ENCODE data around the gene GPN3.
"Not testable (repeated sequence)": the region's sequence is repeated elsewhere in the genome, so short reads cannot be mapped to it uniquely, and the experiment has no call there.

GPN3 gene

DNA sequence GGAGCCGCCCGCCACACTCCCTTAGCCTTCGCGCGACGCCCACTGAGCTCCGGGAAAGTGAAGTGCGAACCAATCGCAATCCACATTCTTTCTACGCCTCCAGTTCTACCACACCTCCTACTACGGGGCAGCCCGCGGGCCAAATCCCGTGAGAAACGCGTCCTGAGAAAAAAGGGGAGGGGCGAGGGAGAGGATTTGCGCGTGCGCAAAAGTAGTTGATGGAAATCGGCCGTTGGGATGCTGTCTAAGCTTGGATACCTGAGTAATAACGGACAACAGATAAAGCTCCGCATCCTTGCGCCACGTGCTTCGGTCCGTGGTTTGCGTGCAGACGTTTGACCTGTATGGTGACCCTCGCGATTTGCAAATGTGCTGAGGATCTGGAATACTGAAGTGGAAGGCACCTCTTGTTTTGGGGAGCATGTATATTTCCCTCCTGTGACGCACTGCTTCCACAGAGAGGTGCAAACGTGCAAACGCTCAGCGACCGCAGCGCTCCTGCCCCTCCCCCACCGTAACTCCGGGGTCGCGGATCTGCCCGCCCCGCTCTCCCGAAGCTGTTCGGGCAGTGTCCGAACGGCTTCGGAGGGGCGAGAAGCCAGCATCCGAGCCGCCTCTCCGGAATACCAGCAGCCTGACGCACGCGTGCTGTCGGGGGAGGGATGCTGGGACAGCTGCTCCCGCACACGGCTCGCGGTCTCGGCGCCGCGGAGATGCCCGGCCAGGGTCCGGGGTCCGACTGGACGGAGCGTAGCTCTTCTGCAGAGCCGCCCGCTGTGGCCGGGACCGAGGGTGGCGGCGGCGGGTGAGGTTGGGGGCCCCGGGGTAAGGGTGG lies at the start of gene GPN3, which contains the start of gene FAM216A:
Gene GPN3, minus strand, starts transcription at position 44 of the 835 bp plus-strand sequence. CDS start 54 bp downstream, outside the sequence.
Gene FAM216A, plus strand, starts transcription at position 632 of the 835 bp plus-strand sequence. Its CDS starts 31 bp downstream, at position 663.
- peak; percentile 94 for DNase-seq

DNA sequence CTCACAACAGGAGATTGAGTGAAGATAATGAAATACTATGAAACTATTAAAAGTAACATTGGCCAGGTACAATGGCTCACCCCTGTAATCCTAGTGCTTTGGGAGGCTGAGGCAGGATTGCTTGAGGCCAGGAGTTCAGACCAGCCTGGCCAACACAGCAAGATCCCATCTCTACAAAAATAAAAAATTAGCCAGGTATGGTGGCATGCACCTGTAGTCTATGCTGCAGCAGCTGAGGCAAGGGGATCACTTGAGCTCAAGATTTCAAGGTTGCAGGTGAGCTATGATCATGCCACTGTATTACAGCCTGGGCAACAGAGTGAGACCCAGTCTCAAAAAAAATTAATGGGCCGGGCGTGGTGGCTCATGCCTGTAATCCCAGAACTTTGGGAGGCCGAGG lies 48.9 kb upstream of the GPN3 start:
- no peak for DNase-seq

DNA sequence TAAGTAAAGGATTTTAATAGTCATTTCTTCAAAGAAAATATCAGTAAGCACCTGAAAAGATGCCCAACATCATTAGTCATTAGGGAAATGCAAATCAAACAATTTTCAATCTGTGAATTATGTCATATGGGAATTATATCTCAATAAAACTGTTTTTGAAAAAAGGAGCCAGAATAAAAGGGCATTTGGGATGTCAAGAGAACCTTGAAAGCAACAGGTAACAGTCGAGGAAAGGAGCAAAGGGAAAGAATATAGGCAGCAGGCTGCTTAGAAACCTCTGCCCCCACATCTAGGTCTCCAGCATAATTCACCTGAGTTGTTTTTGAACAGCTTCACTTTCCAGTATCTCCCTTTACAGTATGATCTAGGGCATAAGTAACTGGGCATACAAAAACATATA lies 46.3 kb upstream of the GPN3 start:
- no peak for DNase-seq

DNA sequence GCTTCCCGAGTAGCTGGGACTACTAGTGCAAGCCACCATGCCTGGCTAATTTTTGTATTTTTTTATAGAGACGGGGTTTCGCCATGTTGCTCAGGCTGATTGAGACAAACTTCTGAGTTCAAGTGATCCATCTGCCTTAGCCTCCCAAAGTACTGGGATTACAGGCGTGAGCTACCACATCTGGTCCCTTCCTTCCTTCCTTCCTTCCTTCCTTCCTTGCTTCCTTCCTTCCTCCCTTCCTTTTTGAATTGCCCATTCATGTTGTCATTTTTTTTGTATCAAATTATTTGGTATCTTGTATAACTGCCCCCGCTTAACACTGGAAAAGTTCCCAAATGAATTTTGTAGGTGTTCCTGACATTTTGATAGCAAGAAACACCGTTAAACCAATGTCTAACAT lies 45.8 kb upstream of the GPN3 start:
- DNase-seq = no peak

DNA sequence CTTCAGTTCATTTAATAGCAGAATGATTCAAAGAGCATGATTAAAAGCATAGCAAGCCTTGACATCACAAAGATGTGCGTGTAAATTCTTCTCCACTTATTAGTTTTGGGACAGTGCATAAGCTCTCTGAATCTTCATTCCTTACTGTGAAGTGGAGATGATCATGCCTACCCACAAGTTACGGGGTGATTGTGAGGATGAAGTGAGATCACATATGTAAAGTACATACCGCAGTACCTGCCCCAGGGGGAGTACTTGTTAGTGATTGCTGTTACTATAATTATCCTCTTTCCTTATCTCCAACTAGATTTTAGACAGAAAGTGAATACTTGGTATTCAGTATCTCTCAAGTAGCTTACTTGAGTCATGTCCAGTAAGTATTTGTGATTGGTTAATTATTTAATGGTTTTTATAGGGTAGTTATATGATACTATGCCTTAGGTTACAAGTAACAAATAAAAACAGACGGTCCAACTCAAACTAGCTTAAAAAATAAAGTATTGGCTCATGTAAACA lies 40.1 kb upstream of the GPN3 start:
- no peak for DNase-seq

DNA sequence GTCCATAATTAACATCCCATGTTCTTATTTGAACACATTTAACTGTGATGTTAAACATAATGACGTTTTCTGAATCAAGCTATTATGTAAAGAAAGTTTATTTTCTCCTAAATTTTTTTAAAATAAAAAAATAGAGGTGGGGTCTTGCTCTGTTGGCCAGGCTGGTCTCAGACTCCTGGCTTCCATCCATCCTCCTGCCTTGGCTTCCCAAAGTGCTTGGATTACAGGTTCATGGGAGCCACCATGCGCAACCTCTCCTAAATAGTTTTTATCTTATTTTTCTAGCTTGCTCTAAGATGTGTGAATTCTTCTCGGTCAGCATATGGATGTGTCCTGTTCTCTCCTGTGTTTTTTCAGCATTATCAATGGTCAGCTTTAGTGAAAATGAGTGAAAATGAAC lies 37.3 kb upstream of the GPN3 start:
- no peak for DNase-seq

DNA sequence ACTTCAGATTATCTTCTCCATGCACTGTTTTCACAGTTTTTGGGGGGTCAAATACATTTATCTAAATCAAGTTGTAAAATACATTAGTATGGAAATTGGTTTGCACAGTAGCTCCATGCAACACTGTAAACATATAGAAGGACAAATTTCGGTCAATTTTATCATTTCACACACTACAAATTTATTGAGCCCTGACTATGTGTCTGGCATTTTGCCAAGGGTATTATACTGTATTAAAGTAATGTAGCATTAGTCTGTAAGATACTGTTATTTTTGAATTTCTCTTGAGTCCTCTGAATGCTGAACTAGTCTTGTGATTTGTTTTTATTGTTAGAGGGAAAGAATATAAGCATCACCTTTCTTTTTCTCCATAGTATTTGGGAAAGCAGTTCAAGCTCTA lies 35.4 kb upstream of the GPN3 start:
- DNase-seq = no peak

DNA sequence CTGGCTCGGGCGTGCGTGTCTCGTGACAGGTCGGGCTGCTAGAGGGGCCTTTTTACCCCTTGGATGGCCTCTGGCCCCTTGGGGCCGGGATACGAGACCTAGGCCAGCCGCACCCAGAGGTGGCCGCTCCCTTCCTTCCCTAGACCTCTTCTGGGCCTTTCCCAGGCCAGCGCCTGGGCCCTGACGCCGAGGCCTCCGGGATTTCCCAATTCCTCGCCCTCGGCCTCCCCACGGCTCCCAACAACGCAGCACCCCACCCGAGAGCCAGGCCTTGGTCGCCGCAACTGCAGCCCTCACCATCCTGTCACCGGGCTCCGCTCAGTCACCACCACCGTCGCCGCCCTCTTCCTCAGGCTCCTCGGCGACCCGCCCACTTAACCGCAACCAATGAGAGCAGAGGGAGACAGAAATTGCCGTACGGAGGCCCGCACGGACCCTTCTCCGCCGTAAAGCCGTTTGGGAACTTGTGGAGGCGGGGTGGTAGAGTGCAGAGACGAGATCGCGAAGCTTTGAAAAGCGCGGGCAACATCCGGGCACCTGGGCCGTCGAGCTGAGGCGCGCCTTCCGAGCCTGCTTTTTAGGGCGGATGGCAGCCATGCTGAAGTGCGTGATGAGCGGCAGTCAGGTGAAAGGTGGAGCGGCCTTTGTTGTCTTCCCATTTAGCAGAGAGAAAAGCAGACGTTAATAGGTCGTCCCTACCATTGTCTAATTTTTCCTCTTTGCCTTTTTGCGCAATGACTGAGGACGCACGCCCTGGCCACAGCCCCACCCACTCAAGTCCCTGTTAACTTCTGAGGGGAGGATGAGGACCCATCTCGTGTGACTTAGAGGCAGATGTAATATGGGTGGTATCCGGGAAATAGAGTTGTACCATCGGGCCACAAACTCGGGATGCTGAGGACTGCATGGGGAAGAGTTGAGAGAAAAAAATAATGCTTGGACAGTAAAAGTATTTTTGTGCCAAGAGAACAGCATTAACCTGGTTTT lies 34.0 kb upstream of the GPN3 start, which contains the start of the genes RAD9B and VPS29:
Gene RAD9B, plus strand, starts transcription at position 580 of the 987 bp plus-strand sequence. Its CDS starts 7 bp downstream, at position 587.
Gene VPS29, minus strand, starts transcription at position 360 of the 987 bp plus-strand sequence. Its CDS starts 60 bp downstream, at position 300.
- peak; percentile 99 for DNase-seq

DNA sequence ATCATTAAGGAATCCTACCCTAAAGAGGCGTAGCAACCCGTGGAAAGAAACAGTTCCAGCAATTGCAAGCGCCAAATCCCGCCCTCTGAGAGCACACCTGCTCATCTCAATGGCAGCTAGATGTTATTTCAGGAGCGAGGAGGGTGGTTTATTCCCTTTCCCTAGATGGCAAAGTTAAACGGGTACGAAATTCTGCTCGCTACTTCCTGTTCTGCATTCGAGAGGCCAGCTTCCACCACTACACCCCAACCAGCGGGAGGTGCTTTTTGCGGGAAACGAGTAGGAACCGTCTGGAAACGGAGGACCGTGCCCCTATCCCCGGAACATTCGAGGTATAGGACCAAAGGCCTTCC lies 33.3 kb upstream of the GPN3 start:
- DNase-seq = peak; percentile 24

DNA sequence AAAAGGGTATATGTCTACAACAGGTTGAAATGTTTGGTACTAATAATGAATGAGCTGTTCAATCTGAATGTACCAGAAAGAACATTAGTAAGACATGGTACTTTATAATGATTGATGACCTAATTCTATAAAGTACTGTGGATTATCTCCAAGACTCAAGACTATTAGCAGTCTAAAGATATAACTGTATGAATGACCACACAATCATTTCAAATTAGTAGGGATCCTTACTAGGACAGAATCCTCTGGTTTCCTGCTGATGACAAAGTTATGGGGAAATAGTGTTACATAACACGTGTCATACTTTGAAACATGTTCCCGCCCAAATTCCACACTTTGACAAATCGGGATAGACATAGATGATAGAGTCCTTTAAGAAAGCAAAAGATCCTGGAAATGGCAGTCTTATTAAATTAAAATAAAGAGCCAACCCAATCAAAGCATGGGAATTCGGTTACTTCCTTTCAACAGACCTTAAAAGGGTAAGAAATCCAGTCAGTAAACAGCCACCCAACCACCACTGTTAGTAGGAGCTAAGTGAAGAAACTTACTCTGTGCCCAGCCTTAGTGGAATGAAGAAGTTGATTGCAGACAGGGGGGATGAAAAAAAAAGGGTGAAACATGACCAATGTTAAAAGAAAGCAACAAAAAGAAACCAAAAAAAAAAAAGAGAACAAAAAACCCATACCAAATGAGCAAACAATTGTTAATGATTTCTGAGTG lies 31.1 kb upstream of the GPN3 start:
- no peak for DNase-seq

DNA sequence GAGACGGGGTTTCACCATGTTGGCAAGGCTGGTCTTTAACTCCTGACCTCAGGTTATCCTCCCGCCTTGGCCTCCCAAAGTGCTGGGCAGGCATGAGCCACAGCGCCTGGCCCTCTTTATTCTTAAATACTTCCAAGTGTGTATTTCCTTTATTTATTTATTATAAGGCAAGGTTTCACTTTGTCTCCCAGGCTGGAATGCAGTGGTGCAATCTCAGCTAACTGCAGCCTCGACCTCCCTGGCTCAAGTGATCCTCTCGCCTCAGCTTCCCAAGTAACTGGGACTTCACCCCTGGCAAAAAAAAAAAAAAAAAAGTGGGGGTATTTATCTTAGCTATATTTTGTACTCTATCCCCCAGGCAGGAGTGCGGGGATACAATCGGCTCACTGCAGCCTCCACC lies 7.4 kb upstream of the GPN3 start:
- no peak for DNase-seq

DNA sequence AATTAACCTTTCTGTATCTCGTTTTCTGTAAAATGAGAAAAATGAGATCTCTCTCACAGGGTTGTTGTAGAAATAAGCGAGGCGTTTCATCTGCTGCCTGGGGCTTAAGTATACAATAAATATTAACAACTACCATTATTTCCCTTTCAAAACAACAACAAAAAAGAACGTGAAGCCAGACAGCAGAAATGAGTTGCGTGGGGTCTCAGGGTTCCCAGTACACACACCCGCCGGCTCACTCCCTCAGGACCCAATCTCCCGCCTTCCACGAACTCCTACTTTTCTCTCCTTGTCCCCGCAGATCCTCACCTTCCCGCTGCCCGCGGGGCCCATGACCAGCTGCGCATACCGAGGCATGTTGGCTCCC lies 227 bp downstream of the GPN3 start:
- DNase-seq = no peak

DNA sequence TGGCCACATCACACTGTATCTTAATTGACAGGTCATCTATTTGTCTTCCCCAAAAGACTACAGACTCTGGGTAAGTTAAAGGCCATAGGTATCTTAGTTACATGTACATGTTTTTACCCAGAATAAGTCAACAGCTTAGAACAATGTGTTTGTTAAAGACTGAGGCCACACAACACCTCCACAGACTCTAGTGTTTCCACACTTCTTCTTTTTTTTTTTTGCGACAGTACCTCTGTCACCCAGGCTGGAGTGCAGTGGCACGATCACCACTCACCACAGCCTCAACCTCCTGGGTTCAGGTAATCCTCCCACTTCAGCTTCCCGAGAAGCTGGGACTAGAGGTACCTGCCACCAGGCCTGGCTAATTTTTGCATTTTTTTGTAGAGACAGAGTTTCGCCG lies 1.3 kb downstream of the GPN3 start:
- no peak for DNase-seq

DNA sequence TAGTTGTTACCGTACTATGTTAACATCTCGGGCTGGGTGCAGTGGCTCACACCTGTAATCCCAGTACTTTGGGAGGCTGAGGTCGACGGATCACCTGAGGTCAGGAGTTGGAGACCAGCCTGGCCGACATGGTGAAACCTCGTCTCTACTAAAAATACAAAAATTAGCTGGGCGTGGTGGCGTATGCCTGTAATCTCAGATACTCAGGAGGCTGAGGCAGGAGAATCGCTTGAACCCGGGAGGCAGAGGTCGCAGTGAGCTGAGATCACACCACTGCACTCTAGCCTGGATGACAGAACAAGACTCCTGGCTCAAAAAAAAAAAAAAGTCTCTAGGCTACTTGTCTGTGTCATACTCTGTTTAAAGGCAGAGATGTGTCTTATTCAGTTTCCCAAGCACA lies 2.3 kb downstream of the GPN3 start:
- DNase-seq = not testable (repeated sequence)

DNA sequence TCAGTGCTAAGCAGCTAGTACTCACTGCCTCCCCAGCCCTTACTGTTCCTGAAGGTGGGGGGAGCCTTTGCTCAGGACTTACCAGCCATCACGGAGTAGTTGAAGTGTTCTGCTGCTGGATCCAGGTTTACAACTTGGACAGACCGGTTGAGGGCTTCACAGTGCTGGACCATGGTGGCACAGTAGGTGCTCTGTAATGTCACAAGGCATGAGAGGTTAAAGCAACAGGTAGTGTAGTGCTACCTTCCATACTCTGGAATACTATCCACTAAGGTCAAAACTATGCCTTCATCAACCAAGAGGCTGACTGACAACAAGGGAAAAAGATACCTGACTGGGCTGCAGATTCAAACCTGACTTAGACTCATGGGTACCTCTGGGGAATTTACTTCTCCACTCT lies 3.0 kb downstream of the GPN3 start:
- DNase-seq = no peak

DNA sequence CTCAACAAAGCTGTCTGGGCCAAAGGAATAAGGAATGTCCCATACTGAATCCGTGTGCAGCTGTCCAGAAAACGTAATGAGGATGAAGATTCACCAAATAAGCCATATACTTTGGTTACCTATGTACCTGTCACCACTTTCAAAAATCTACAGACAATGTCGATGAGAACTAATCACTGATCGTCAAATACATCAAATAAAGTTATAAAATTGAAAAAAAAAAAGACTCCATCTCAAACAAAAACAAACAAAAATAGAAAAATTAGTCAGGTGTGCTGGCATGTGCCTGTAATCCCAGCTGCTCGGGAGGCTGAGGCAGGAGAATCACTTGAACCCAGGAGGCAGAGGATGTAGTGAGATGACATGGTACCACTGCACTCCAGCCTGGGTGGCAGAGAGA lies 6.9 kb downstream of the GPN3 start:
- DNase-seq = not testable (repeated sequence)

DNA sequence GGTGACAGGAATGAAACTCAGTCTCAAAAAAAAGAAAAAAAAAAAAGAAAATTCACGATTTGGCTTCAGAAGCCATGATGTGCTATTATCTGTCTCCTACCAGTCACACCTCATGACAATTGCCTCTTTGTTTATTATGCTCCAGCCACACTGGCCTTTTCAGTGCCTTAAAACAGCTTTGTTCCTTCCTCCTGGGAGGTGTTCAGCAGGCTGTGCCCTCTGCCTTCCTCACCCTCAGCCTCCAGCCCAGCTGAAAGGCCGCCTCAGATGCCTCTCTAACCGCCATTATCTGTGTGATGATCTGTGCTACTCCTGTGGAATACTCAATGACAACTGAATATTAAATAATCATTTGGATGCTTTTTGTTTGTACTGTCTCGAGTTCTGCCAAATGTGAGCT lies 9.3 kb downstream of the GPN3 start:
- no peak for DNase-seq

DNA sequence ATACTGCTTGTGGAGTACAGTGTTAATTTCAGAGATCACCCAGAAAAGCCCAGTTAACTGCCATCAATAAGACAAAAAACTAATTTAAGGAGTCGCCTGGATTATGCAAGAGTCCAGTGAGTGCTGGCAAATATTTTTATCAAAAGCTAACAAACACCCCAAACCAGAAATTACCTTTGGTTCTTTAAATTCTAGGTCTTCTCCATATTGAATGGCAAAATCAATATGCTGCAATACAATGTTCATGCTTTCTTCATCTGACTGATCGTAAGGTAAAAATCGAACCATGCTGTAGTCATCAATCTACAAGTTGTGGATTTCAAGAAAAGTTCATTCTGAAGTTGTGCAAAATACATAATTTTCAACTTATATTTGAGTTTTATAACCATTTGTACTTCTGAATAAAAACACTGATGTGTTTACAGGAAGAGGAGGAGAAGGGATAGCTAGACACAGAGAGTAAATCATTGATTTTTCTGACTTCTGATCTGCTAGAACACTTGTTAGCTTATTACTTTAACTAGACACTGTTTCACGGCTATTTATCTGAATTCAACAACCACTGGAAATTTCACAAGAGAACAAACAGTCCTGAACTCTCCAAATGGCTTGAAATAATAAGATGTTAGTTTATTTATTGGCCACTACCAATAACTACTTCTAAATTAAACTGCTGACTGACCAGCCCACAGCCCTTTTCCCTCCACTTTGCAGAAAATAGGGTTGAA lies 14.3 kb downstream of the GPN3 start:
- DNase-seq = no peak

DNA sequence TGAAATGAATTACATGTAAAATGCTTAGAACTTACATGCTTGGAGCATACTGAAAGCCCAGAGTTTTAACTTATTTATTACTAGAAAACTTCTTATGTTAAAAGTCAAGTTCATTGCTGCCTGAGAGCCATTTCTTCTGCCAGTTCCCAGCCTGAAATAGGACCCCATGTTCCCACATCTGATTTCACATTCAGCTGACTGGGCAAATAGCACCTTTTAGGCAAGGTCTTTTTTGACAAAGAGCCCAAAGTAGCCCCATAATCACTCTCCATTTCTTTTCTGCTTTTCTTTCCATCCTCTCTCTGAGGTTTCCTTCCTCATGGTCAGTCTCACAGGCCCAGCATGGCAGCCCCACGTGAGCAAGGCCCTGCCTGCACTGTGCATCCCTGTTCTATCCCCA lies 16.8 kb downstream of the GPN3 start:
- no peak for DNase-seq

DNA sequence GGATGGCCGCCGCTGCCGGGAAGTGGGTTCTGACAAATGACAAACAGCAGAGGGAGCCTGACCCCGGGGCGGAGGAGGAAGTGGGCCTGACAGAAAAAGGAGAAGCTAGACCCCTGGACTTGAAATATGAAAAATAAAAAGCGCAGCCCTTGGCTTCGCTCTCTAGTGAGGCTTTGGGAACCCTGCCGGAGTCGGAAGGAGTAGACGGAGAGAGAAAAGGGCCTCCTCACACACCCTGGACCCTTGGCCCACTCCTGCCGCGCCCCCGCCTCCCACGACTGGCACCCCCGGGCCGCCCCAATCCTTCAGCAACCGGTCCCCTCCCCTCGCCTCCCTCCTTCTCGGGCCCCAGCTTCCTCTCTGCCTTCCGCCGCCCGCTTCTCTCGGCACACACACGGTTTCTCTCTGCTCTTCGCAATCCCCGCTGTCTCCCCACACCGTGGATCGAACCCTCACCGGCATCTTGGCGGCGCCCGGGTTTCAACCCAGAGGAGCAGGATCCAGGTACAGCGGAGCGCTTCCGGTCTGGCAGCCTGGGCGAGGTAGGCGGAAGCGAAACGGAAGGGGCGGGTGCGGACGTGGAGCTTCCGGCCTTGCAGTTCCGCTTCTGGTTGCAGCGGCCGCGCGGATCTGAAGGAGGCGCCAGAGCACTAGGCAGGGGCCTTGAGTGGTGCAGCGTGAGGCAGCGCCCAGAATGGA lies 18.1 kb downstream of the GPN3 start, which contains the start of gene ARPC3:
Gene ARPC3, minus strand, starts transcription at position 539 of the 699 bp plus-strand sequence. Its CDS starts 77 bp downstream, at position 462.
- peak; percentile 94 for DNase-seq

DNA sequence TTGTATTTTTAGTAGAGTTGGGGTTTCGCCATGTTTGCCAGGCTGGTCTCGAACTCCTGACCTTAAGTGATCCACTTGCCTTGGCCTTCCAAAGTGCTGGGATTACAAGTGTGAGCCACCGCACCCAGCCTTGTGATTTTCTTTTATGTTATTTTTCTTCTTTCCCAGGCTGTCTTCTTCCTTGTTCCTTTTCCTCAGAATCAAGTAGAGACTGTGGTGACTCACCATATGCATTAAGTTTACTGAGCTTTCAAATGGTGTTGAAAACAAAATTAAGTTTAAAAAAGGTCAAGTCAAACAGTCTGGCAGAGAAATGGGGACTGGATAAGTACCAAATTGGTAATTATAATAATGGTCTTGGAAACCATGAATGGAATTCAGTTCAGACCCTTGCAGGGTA lies 23.6 kb downstream of the GPN3 start:
- no peak for DNase-seq
